ENCODE results near the gene NOP16.
"Not testable (repeated sequence)": the region's sequence is repeated elsewhere in the genome, so short reads cannot be mapped to it uniquely, and the experiment has no call there.

Gene NOP16

GRCh38 chr5:176410486-176411180 lies 22.2 kb upstream of the NOP16 start:
- no peak for DNase-seq

DNA sequence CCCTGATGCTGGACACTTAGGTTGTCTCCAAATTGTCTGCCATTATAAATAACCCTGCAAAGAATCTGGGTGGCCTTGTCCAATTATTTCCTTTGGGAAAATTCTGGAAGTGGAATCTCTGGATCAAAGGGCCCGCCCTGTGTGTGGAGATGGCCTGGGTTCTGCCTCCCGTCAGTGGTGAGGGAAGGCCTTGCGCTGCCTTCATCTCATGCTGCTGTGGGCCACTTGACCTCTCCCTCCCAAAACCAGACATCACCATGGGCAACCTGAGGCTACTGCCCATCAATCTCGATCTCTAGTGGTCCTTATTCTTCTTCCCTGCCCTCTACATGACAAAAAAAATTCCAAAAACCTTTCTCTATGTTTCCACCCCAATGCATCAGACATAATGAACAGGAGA lies 21.4 kb upstream of the NOP16 start:
- no peak for DNase-seq

GRCh38 chr5:176408590-176408989 lies 20.2 kb upstream of the NOP16 start:
- no peak for DNase-seq

DNA sequence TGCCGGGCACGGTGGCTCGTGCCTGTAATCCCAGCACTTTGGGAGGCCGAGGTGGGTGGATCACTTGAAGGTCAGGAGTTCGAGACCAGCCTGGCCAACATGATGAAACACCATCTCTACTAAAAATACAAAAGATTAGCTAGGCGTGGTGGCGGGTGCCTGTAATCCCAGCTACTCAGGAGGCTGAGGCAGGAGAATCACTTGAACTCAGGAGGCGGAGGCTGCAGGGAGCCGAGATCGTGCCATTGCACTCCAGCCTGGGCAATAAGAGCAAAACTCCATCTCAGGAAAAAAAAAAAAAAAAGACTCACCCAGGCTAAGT lies 19.8 kb upstream of the NOP16 start:
- DNase-seq, result not testable (repeated sequence)

DNA sequence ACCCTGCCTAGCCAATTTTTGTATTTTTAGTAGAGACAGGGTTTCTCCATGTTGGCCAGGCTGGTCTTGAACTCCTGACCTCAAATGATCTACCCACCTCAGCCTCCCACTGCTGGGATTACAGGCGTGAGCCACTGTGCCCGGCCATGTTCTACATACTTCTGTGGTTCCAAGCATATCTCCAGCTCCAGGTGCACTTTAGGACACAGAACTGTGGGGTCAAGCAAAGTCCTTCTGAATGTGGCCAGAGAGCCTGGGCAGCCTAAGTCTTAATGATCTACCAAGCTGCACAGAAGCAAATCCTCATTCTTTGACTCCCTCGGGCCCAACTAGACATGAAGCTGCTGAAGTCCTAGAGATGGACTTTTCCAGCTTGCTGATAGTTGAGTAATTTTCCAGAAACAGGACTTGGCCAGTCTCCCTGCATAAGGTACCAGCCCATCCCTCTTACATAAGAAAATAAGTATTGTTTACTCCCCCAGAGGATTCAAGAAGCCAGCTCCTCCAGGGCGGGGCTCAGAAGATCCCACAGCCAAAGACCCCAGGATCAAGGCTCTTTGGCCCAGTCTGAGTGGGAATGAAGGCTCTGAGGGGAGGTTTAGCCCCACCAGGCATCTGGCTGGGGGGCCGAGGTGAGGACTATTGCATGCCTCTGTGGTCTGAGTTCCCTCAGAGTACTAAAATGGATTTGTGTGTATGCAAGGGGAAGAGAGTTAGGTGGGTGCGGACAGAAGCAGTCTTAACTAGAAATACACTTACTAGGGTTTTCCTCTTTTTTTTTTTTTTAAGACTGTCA lies 19.3 kb upstream of the NOP16 start:
- DNase-seq, result peak in 1 of 58 donors; percentile 14

DNA sequence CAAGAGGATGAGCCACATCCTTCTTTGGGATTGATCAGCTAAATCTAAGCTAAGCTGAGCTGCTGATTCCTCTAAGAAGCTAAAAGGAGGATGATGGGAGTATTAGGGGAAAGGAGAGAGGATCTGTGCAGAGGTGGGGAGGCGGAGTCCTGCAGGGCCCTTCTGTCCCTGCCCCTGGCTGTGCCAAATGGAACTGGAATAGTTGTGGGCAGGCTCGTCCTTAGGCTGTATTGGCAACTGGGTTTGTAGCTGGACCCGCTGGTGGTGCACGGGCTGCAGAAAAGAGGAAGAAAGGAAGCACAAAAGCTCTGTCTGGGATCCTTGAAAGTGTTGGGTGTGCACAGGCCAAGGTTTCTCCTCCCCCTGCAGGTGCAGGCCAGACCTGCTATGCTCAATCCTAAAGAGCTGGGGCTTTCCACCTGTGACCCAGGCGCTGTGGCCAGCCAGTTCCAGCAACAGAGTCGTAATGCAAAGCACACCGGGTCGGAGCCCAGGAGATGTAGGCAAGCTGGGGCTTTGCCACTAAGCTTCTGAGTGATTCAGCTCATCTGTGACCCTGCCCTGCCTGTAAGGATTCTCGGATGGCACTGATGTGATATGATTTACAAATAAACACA lies 18.1 kb upstream of the NOP16 start:
- no peak for DNase-seq

DNA sequence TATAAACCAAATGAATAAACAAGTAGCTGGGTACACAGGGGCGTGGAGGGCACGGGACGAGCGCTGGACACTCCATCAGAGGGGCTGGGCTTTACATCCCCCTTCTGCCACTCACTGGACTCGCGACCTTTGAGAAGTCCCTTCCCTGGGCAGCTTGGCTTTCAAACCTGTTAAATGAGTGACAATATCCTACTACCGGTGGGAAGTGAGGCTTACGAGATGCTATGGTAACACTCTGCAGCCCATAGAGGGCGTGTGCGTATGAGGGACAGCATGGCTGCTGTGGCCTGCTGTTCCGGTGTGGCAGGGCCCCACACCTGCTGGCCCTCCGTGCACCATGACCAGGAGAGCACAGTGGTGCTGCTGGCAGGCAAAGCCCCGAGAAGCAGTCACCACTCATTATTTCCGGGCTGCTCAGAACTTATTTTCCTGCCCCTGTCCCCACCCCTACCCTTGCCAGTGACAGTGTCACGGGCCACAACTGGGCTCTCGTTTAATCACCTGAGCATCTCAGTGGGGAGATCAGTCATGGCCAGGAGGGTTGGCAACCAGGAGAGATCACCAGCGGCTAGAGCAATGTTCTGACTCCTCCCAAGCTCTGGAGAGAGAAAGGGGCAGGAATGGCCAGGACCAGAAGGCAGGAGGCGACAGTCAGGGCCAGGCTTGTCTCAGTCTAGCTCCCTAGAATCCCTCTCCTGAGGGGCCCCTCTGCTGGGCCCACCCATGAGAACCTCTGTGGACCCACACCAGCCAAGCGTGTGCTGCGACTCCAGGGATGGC lies 17.4 kb upstream of the NOP16 start:
- no peak for DNase-seq

- no peak for DNase-seq
Measured at GRCh38 chr5:176401281-176402205, 13.1 kb upstream of the NOP16 start.

GRCh38 chr5:176400382-176401156 lies 12.2 kb upstream of the NOP16 start:
- DNase-seq, result no peak

DNA sequence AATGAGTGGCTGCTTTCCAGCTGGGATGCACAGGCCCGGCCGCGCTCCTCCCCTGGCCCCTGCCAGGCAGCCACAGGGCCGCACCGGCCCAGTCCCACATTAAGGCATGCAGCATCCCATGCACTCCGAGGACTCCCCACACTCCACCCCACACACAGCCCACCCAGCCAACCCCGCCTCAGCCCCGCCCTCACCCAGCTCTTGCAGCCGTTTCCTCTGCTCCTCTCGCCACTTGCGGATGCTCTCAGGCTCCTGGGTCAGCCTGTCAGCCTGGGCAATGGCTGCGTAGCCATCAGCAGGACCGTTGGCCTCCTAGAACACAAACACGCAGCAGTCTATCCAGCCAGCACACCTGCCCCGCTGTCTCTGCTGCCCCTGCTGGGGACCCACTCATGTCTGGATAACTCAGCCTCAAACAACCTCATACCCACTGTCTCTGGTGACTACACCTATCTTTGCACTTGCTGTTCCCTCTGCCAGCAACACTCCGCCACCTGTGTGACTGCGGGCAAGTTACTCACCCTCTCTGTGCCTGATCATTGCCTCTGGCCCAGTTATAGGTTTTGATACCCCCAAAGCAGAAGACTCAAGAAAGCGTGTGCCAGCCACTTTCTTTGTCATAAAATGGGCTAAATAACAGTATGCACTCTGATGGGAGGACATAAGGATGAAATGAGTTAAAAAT lies 9.5 kb upstream of the NOP16 start:
- DNase-seq, result no peak

GRCh38 chr5:176396330-176396729 lies 7.9 kb upstream of the NOP16 start:
- DNase-seq, result no peak

- no peak for DNase-seq
Measured at GRCh38 chr5:176394881-176395675, 6.7 kb upstream of the NOP16 start.

DNA sequence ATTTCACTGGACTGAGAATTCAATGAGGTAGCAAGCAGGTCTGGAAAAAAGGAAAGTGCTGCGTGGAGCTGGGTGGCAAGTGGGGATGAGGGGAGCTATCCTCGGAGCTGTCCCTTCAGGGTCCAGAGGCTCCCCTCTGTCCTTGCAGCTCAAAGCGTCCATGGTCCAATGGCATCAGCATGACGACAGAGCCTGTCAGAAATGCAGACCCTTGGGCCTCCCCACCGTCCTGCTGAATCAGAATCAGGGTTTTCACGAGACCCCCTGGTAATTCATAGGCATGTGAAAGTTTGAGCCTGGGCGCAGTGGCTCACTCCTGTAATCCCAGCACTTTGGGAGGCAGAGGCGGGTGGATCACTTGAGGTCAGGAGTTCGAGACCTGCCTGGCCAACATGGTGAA lies 5.7 kb upstream of the NOP16 start:
- DNase-seq, result no peak

DNA sequence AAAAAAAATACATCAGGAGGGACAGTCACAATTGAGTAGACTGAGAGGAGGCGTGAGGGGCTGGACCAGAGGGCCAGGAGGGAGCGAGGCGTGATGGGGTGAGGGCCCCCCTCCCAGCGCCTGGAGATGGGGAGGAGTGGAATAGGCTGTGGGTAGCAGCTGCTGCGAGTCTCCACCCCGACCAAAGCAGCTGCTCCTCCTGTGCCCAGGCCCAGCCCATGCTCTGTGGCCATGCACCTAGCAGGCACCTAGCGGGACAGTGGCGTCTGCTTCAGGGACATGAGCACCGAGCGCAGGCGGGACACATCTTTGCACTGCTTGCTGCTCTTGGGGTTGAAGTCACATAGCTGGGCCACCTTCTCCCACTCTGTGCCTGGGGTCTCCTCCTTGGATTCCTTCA lies 4.1 kb upstream of the NOP16 start:
- no peak for DNase-seq

DNA sequence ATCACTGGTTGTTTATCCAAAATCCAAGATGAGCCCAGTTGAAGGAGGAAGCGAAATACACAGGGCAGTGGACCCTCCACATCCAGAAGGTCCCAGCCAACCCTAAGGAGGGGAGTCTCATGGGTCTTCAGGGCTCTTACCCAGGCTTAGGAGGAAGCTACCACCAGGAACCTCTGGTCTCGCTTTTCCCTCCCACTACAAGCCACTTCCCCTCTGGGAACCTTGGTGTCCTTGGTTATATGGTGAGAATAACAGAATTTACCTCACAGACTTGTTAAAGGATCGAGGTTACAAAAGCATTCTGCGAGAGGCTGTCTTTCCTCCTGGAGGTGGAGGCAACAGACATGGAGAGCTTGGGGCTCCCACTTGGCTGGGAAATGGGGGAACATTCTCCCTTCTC lies 3.6 kb upstream of the NOP16 start:
- DNase-seq, result peak in 1 of 58 donors; percentile 3

DNA sequence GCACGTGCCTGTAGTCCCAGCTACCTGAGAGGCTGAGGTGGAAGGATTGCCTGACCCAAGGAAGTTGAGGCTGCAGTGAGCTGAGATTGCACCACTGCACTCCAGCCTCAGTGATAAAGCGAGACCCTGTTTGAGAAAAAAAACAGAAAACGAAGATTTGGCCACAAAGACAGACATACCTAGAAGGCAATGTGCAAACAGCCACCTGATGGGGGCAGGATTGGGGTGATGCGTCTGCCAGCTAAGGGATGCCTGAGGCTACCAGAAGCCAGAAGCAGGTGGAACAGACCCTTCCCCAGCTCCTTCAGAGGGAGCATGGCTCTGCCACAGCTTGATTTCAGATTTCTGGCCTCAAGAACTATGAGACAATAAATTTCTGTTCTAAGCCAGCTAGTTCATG lies 3.1 kb upstream of the NOP16 start:
- DNase-seq, result no peak

GRCh38 chr5:176389135-176390123 lies 1.0 kb upstream of the NOP16 start:
- DNase-seq, result peak in 1 of 58 donors; percentile 84
